ENCODE measurements around the gene DNAJB13.

DNA sequence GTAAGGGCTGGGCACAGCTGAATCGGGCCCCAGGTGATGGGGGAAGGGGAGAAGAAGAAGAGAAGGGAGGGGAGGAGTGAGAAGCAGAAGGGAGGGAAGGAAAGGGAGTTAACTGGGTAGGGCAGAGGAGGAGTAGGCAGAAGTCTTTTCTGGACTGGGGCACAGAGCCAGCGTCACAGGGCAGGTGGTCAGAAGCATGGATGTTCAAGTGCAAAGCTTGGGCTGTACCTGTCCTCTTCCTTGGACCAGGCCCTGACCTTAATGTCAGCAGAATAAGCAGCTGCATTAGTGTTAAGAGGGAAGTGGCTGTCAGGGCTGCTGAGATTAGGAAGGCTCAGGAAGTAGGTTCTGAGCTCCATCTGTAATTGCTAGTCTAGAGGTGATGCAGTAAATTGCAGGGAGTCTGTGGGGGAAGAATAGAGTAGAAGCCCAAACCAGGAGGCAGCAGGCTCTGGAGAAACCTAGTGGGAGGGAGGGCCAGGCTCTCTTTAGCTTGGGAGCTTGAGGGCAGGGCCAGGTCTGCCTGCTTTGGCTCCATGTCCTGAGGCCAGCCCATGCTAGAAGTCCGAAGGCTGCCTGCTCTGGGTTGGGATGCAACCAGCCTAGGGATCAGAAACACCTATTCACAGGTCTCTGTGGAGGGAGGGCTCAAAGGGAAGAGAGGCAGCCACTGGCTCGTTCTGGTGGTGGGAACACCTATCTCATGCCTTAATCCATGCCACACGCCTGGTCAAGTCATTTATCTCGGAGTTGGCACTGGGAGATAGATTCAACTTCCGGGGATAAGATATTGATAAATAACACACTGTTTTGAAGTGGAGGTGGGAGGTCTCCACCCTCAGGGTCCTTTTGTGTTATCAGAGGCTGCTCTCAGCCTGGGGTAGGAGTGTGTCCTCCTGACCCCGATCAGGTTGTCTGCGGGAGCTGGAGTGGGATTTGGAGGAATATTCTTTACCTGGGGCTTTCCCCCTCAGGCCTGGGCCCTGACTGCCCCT lies 59.8 kb downstream of the DNAJB13 start:
- no peak for TF ChIP-seq CTCF (IDR thresholded peaks at IDR 0.05)
- no peak for TF ChIP-seq POLR2A (IDR thresholded peaks at IDR 0.05)

Measured in adrenal gland (tissue), 5 donors.